ENCODE measurements around the gene COL27A1. TPM values are rescaled to one million over a fixed set of nuclear protein-coding genes. Genes with fewer than 3 reads are reported as not detected.

COL27A1 gene
- total RNA-seq, 1 experiment from 2014 or later, result 37.0 TPM

GRCh38 chr9:114117996-114118830, 37.1 kb upstream of the COL27A1 start:
- no peak for DNase-seq (ENCODE audit: low spot score)
- peaks cover 4% of the 10 kb centered on the region for H3K27me3 ChIP-seq (replicated peaks; ENCODE audit: insufficient read depth, low read depth, low read length, poor library complexity)
- no peaks in the 10 kb centered on the region for H3K36me3 ChIP-seq (ENCODE audit: insufficient read depth, low read length, poor library complexity, severe bottlenecking)
- CTCF ChIA-PET, result no interaction called here
- H3K4me1 ChIP-seq (ENCODE audit: insufficient read depth, low read length, poor library complexity, severe bottlenecking), result no peaks in the 10 kb centered on the region
- intact Hi-C loops (cut with micrococcal nuclease; ENCODE audit: unreplicated experiment), result no loop called here
- H3K4me3 ChIP-seq (ENCODE audit: low read depth, low read length, poor library complexity, severe bottlenecking), result no peak overlapping the region
- POLR2A ChIA-PET (ENCODE audit: low non-redundant PET), result no interaction called here
- TF ChIP-seq CTCF (conservative IDR thresholded peaks at IDR 0.05; ENCODE audit: low read depth, low read length) (no peak), EZH2 (IDR thresholded peaks at IDR 0.05; ENCODE audit: borderline replicate concordance, low read depth, low read length, poor library complexity, severe bottlenecking) (no peak)
- no peaks in the 10 kb centered on the region for H3K9me3 ChIP-seq (ENCODE audit: low read depth, low read length, poor library complexity, severe bottlenecking)
- BruUV-seq (replicated peaks), result no TSS peak
- no peak overlapping the region for H3K27ac ChIP-seq (ENCODE audit: low read depth, low read length, poor library complexity, severe bottlenecking)

DNA sequence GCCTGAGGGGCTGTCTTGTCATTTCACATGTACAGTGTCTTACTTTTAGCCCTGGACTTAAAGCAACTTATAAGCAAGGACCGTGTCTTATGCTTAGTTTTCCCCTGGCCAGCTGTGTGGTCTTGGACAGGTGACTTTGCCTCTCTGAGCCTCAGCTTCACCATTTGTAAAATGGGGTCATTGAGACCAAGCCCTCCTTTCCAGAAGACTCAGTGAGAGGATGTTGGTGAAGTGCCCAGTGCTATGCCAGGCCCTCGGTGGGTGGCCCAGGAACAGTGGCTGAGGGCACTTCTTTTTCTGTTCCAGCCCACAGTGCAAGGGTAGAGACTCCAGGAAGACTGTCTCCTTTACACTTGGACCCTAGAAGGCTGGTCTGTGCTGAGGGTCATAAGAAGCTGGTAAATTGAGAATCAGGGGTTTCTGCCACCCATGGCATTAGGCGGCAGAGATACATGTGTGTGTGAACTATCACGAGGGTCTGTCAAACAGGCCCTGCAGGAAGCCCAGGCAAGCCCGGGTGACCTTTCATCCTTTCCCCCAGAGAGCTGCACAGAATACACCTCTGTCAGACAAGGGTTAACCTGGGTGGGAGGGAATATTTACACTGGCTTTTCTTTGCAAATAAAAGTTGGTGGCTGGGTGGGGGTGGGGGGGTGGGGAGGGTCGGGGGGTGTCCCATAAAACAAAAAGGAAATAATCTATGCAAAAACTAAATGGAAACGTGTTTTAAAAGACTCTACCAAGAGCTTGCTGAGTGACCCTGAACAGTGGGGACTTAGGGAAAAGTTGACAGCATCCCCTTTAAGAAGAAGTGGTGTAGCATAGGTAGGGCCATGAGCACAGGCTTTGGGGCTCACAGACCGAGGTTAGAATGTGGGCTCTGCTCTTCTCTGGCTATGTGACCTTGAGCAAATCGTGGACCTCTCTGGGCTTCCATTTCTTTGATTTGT, 35.8 kb upstream of the COL27A1 start:
- BruUV-seq (replicated peaks), result no TSS peak
- POLR2A ChIA-PET (ENCODE audit: low non-redundant PET), result no interaction called here
- H3K27ac ChIP-seq (ENCODE audit: low read depth, low read length, poor library complexity, severe bottlenecking), result no peak overlapping the region
- no peak overlapping the region for H3K4me3 ChIP-seq (ENCODE audit: low read depth, low read length, poor library complexity, severe bottlenecking)
- no peaks in the 10 kb centered on the region for H3K27me3 ChIP-seq (replicated peaks; ENCODE audit: insufficient read depth, low read depth, low read length, poor library complexity)
- H3K4me1 ChIP-seq (ENCODE audit: insufficient read depth, low read length, poor library complexity, severe bottlenecking), result no peaks in the 10 kb centered on the region
- H3K9me3 ChIP-seq (ENCODE audit: low read depth, low read length, poor library complexity, severe bottlenecking), result no peaks in the 10 kb centered on the region
- TF ChIP-seq CTCF (conservative IDR thresholded peaks at IDR 0.05; ENCODE audit: low read depth, low read length), result no peak
- TF ChIP-seq EZH2 (IDR thresholded peaks at IDR 0.05; ENCODE audit: borderline replicate concordance, low read depth, low read length, poor library complexity, severe bottlenecking), result no peak
- CTCF ChIA-PET, result no interaction called here
- intact Hi-C loops (cut with micrococcal nuclease; ENCODE audit: unreplicated experiment), result no loop called here
- no peak for DNase-seq (ENCODE audit: low spot score)
- H3K36me3 ChIP-seq (ENCODE audit: insufficient read depth, low read length, poor library complexity, severe bottlenecking), result no peaks in the 10 kb centered on the region

GRCh38 chr9:114120192-114121014, 34.9 kb upstream of the COL27A1 start:
- no peaks in the 10 kb centered on the region for H3K4me1 ChIP-seq (ENCODE audit: insufficient read depth, low read length, poor library complexity, severe bottlenecking)
- no peak for TF ChIP-seq CTCF (conservative IDR thresholded peaks at IDR 0.05; ENCODE audit: low read depth, low read length)
- TF ChIP-seq EZH2 (IDR thresholded peaks at IDR 0.05; ENCODE audit: borderline replicate concordance, low read depth, low read length, poor library complexity, severe bottlenecking), result no peak
- intact Hi-C loops (cut with micrococcal nuclease; ENCODE audit: unreplicated experiment), result no loop called here
- DNase-seq (ENCODE audit: low spot score), result no peak
- H3K27me3 ChIP-seq (replicated peaks; ENCODE audit: insufficient read depth, low read depth, low read length, poor library complexity), result no peaks in the 10 kb centered on the region
- H3K27ac ChIP-seq (ENCODE audit: low read depth, low read length, poor library complexity, severe bottlenecking), result no peak overlapping the region
- no peaks in the 10 kb centered on the region for H3K9me3 ChIP-seq (ENCODE audit: low read depth, low read length, poor library complexity, severe bottlenecking)
- POLR2A ChIA-PET (ENCODE audit: low non-redundant PET), result no interaction called here
- no TSS peak for BruUV-seq (replicated peaks)
- H3K36me3 ChIP-seq (ENCODE audit: insufficient read depth, low read length, poor library complexity, severe bottlenecking), result no peaks in the 10 kb centered on the region
- CTCF ChIA-PET, result no interaction called here
- no peak overlapping the region for H3K4me3 ChIP-seq (ENCODE audit: low read depth, low read length, poor library complexity, severe bottlenecking)

All from A673 (cell line).